NB4 (cell line): Measurements from ENCODE around the gene SLC5A4.

ENCODE experiments used
- CTCF ChIP-seq: IDR thresholded peaks from one replicate; pipeline ENCODE4 v1.5.1; 2012; ENCODE audit warnings: low read depth, low read length
- MAX ChIP-seq: IDR thresholded peaks from 2 replicates; pipeline ENCODE4 v1.6.1; 2011; ENCODE audit warnings: low read depth, low read length
- POLR2A ChIP-seq: IDR thresholded peaks from 2 replicates; pipeline ENCODE4 v1.6.1; 2011; ENCODE audit warnings: mild to moderate bottlenecking; ENCODE audit not compliant: insufficient read length; ENCODE audit errors: extremely low read depth

GRCh38 chr22:32206774-32207758 lies 48.1 kb downstream of the SLC5A4 start:
- TF ChIP-seq CTCF: peak; percentile 68
- TF ChIP-seq POLR2A: no peak
- TF ChIP-seq MAX: no peak
